OCI-LY1 (cell line): ENCODE measurements around the gene NYAP1.

Experiments
- CTCF ChIP-seq: fragments of 200-600 bp; sonication (generic), shearing (Covaris generic); IDR thresholded peaks from 2 replicates; pipeline ENCODE4 v1.5.1; 2017; ENCODE audit warnings: mild to moderate bottlenecking, antibody characterized with exemption, low read length, moderate library complexity, mixed read lengths
- EZH2 ChIP-seq: fragments of 200-600 bp; sonication (generic), shearing (Covaris generic); IDR thresholded peaks from 2 replicates; pipeline ENCODE4 v1.8.0; 2017; ENCODE audit warnings: borderline replicate concordance, mixed run types, mild to moderate bottlenecking, antibody characterized with exemption, low read length, moderate library complexity, mixed read lengths

GRCh38 chr7:100492738-100493475 is 9.2 kb downstream of the NYAP1 start:
- TF ChIP-seq CTCF (no peak), EZH2 (no peak)
